Measurements from ENCODE around the gene DHODH.

- no peak for TF ChIP-seq CTCF (IDR thresholded peaks at IDR 0.05)
- no peak for TF ChIP-seq POLR2A (IDR thresholded peaks at IDR 0.05)
Observed at GRCh38 chr16:72002619-72003018, 5.9 kb upstream of the DHODH start.

Measured in breast epithelium (tissue), 3 donors.